SK-N-MC (cell line): Measurements from ENCODE around the gene MUSK.

Experiments used
- EZH2 ChIP-seq: fragments of 200-600 bp; sonication (generic); IDR thresholded peaks from one replicate; pipeline ENCODE4 v1.6.1; 2017; ENCODE audit warnings: antibody characterized with exemption
- FOXP2 ChIP-seq: optimal IDR thresholded peaks from 2 replicates; pipeline ENCODE3; 2011; ENCODE audit warnings: mild to moderate bottlenecking, moderate library complexity; ENCODE audit not compliant: insufficient read depth; ENCODE audit errors: extremely low read length, control extremely low read depth
- POLR2AphosphoS5 ChIP-seq: IDR thresholded peaks from 2 replicates; pipeline ENCODE4 v1.6.1; 2012; ENCODE audit warnings: mild to moderate bottlenecking, low read depth, low read length, borderline replicate concordance

DNA sequence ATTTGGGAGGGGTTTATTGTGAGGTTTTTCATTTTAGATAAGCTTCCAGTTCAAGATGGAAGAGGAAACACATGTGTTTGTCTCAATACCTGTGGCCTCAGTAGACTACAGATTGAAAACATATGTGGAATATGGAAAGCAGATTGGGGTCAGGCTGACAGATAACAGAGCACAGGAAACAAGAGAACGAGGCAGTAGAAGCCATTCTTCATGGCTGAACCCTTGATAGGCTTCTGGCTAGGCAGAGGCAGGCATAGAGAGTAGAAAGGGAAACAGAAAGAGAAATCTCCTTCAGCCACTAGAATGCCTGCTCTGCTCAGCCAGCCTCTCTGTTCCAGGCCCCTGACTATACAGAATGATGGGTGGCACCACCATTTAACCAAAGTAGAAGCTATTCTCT is 152.5 kb downstream of the MUSK start:
- TF ChIP-seq EZH2 (no peak), POLR2AphosphoS5 (no peak), FOXP2 (no peak)
